CD4-positive, alpha-beta T cell treated with Interleukin-6 for 4 hours (primary cell): ENCODE measurements around the gene LARGE1.

ENCODE experiments used
- DNase-seq: peaks from one replicate; pipeline ENCODE4 v3.0.0-alpha.2; 2020; ENCODE audit warnings: mixed read lengths

The LARGE1 gene

DNA sequence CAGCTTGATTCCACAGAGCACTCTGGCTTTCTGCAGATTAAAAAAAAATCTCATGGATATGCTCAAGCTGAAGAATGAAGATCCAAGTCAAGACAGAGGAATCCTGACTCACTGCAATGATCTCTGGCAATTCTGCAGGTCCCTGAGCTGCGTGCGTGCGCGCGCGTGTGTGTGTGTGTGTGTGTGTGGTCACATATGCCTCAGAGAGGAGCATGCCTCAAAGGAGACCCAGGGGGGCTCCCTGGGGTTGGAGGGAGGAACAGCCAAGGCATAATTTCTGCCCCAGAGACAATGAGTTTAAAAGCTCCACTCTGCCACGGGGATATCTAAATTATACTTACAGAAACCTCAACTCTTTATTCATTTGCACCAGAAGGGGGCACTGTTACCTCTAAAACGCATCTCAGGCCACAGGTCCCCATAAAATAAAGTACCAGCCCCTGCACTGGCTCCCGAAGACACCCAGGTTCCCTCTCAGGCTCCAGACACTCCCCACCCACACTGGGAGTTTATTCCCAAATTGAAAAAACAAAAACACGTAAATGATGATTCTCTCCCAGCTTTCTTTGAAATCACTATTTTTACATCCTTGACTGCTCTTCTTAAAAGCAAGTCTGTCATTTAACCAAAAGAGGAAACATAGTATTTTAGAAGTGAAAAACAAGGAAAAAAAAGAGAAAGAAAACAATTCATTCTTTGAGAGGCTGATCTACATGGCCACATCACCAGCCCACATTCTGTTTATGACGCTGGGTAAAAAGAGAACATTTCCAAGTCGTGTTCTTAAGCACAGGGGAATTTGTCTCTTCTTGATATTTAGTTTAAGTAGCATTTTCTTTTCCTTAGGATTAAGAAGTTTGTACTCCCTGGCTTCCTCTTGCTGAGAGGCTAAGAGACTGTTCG lies 401.0 kb downstream of the LARGE1 start:
- DNase-seq: no peak

GRCh38 chr22:33518405-33518804 lies 401.9 kb downstream of the LARGE1 start:
- DNase-seq: no peak

GRCh38 chr22:33515795-33516194 lies 404.5 kb downstream of the LARGE1 start:
- no peak for DNase-seq

GRCh38 chr22:33513388-33514338 lies 406.6 kb downstream of the LARGE1 start:
- DNase-seq: no peak

- DNase-seq: no peak
These were observed 407.4 kb downstream of the LARGE1 start for GRCh38 chr22:33512908-33513307.

DNA sequence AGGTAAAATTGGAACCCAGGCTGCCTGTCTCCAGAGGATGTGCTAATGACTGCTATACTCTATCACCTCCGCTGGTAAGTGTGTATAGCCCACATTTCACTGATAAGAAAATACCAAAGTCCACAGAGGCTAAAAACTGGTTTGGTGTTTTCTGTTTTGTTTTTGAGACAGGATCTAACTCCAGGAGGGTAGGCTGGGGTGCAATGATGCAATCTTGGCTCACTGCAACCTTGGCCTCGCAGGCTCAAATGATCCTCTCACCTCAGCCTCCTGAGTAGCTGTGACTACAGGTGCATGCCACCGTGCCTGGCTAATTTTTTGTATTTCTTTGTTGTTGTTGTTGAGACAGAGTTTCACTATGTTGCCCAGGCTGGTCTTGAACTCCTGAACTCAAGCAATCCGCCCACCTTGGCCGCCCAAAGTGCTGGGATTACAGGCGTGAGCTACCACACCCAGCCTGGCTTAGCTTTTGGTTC lies 409.8 kb downstream of the LARGE1 start:
- DNase-seq: no peak

- no peak for DNase-seq
These were observed 415.2 kb downstream of the LARGE1 start for GRCh38 chr22:33504941-33505625.

- no peak for DNase-seq
These were observed 424.2 kb downstream of the LARGE1 start for GRCh38 chr22:33496112-33496511.

- no peak for DNase-seq
These were observed 426.6 kb downstream of the LARGE1 start for GRCh38 chr22:33493476-33494205.

GRCh38 chr22:33492210-33492651 lies 428.0 kb downstream of the LARGE1 start:
- DNase-seq: no peak

DNA sequence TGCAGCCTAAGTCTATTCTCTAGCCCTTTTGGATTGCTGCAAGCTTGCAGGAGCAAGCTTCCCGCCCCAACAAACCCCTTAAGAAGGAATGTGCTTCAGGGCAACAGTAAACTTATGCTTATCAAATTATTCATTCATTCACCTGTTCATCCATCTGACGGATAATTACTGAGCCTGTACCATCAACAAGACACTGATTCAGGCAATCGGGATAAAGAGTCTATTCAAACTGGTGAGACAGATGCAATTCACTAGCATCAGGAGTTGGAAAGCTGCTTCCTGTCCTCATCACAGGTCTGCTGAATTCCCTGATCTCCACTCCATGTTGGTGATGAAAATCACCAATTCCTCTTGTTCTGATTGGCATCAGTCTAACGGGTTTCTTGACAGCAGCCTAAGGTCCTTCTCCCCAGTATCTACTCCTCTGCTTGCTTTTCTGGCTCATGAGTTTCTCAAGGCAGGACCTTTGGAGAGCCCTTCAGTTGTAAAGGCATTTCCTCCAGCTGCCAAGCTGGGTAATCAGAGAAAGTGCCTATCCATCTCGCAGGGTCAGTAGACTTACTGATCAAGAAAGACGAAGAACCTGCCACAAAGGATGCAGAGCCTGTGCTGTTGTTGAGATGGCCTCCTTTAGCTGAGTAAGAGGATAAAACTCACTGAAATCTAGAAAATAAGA lies 433.1 kb downstream of the LARGE1 start:
- no peak for DNase-seq

DNA sequence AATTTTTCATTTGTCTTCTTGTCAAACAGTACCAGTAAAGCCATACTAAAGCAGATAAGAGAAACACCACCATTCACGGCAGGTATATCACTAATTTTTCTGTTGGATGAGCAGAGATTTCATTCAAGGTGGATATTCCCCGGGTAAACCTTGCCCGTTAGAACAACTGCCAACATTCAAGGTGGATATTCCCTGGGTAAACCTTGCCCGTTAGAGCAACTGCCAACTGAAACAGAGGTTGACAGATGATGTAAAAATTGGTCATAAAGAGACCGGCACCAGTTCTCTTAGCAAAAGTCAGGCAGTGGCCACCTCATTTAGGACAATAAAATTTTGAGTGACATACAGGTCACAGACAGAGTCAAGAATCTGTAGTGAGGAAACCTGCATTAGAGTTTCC lies 438.7 kb downstream of the LARGE1 start:
- DNase-seq: no peak

- no peak for DNase-seq
These were observed 442.9 kb downstream of the LARGE1 start for GRCh38 chr22:33477120-33478111.

- DNase-seq: no peak
These were observed 443.6 kb downstream of the LARGE1 start for GRCh38 chr22:33476716-33477115.

GRCh38 chr22:33476206-33476605 lies 444.1 kb downstream of the LARGE1 start:
- DNase-seq: no peak

- DNase-seq: no peak
These were observed 445.7 kb downstream of the LARGE1 start for GRCh38 chr22:33474587-33474986.

DNA sequence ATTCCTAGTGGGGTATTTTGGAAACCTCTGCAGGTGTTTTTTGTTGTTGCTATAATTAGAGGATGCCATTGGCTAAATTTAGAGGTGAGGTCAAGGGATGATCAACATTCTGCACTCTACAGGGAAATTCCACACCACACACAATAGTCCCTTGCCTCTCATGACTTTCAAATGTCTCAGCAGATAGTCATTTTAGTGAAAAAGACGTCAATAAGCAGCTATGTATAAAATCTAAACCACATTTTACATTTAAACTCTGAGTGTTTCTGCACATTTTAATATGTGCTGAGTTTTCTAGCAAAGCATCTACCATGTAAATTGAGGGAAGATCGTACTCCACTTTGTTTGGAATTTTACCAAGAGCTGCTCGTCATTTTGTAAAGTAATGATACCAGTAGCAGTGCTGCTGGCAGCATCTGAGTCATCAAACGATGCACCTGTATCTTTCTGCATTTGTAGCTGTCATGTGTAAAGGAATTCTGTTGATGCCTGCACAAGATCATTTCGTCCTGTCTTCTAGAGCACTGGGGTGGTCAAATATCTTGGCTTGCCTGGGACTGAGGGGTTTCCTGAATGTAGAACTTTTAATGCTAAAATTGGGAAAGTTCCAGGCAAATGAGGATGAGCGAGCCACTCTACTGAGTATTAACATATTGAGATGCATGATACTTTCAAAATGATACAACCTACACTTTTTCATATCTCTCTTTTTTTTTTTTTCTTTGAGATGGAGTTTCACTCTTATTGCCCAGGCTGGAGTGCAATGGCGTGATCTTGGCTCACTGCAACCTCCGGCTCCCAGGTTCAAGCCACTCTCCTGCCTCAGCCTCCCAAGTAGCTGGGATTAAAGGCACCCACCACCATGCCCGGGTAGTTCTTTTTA lies 447.6 kb downstream of the LARGE1 start:
- DNase-seq: no peak

DNA sequence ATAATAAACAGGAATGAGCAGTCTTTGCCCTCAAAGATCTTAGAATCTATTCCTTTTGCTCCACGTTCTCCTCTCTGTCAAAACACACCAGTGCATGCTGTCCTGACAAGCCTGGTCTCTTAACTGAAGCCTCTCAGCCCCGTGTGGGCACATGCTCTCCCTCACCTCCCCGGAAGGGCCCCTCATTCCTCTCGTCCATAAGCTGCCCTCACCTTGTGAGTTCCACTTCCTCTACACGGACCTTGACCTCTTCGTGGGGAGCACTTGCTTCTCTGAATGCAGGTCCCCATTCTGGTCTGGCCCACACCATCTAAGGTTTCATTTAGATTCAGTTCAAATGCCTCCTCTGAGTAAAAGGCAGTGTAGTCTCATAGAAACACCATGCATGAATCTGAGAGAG lies 449.8 kb downstream of the LARGE1 start:
- DNase-seq: no peak

GRCh38 chr22:33467620-33468095 lies 452.6 kb downstream of the LARGE1 start:
- no peak for DNase-seq
